ENCODE measurements around the gene SLC25A24.
"Not testable (repeated sequence)": the region's sequence is repeated elsewhere in the genome, so short reads cannot be mapped to it uniquely, and the experiment has no call there.

SLC25A24 gene

GRCh38 chr1:108142258-108142657 lies 57.9 kb downstream of the SLC25A24 start:
- no peak overlapping the region for H3K27ac ChIP-seq
- no peak overlapping the region for H3K4me3 ChIP-seq

GRCh38 chr1:108141621-108142020 lies 58.5 kb downstream of the SLC25A24 start:
- Histone ChIP-seq H3K4me3 (no peak overlapping the region), H3K27ac (no peak overlapping the region)

GRCh38 chr1:108140936-108141335 lies 59.2 kb downstream of the SLC25A24 start:
- Histone ChIP-seq H3K4me3 (no peak overlapping the region), H3K27ac (no peak overlapping the region)

GRCh38 chr1:108140177-108140576 lies 60.0 kb downstream of the SLC25A24 start:
- H3K4me3 ChIP-seq, result no peak overlapping the region
- no peak overlapping the region for H3K27ac ChIP-seq

- not testable (repeated sequence) for H3K27ac ChIP-seq, H3K4me3 ChIP-seq
Observed at GRCh38 chr1:108139555-108139954, 60.6 kb downstream of the SLC25A24 start.

- H3K4me3 ChIP-seq, H3K27ac ChIP-seq: not testable (repeated sequence)
Observed at GRCh38 chr1:108133148-108133547, 67.0 kb downstream of the SLC25A24 start.

GRCh38 chr1:108132367-108132766 lies 67.8 kb downstream of the SLC25A24 start:
- not testable (repeated sequence) for H3K4me3 ChIP-seq, H3K27ac ChIP-seq

GRCh38 chr1:108131281-108131680 lies 68.9 kb downstream of the SLC25A24 start:
- not testable (repeated sequence) for H3K4me3 ChIP-seq, H3K27ac ChIP-seq

- no peak overlapping the region for H3K4me3 ChIP-seq
- H3K27ac ChIP-seq, result no peak overlapping the region
Observed at GRCh38 chr1:108130794-108131193, 69.3 kb downstream of the SLC25A24 start.

GRCh38 chr1:108129999-108130398 lies 70.1 kb downstream of the SLC25A24 start:
- Histone ChIP-seq H3K4me3 (no peak overlapping the region), H3K27ac (no peak overlapping the region)

GRCh38 chr1:108125312-108126138 lies 74.6 kb downstream of the SLC25A24 start:
- Histone ChIP-seq H3K27ac (no peak overlapping the region), H3K4me3 (no peak overlapping the region)

GRCh38 chr1:108124622-108125311 lies 75.4 kb downstream of the SLC25A24 start:
- no peak overlapping the region for H3K27ac ChIP-seq
- H3K4me3 ChIP-seq, result no peak overlapping the region

- no peak overlapping the region for H3K4me3 ChIP-seq
- H3K27ac ChIP-seq, result no peak overlapping the region
Observed at GRCh38 chr1:108124023-108124422, 76.1 kb downstream of the SLC25A24 start.

GRCh38 chr1:108121358-108122143 lies 78.6 kb downstream of the SLC25A24 start:
- Histone ChIP-seq H3K4me3 (no peak overlapping the region), H3K27ac (no peak overlapping the region)

- Histone ChIP-seq H3K4me3 (no peak overlapping the region), H3K27ac (no peak overlapping the region)
Observed at GRCh38 chr1:108120163-108120562, 80.0 kb downstream of the SLC25A24 start.

- no peak overlapping the region for H3K27ac ChIP-seq
- H3K4me3 ChIP-seq, result no peak overlapping the region
Observed at GRCh38 chr1:108119500-108119899, 80.6 kb downstream of the SLC25A24 start.

GRCh38 chr1:108117945-108118902 lies 81.9 kb downstream of the SLC25A24 start:
- Histone ChIP-seq H3K27ac (peak overlapping the region in 1 of 21 experiments; percentile 8), H3K4me3 (no peak overlapping the region)

GRCh38 chr1:108117237-108117636 lies 82.9 kb downstream of the SLC25A24 start:
- no peak overlapping the region for H3K4me3 ChIP-seq

GRCh38 chr1:108114033-108114599 lies 86.0 kb downstream of the SLC25A24 start:
- H3K4me3 ChIP-seq, result no peak overlapping the region
- H3K27ac ChIP-seq, result peak overlapping the region in 1 of 21 experiments; percentile 0

More at GRCh38 chr1:108117237-108117636, 82.9 kb downstream of the SLC25A24 start:
- H3K27ac ChIP-seq, result no peak overlapping the region
